H1 (cell line): ENCODE data around the gene ABHD16B. TPM values are rescaled to one million over a fixed set of nuclear protein-coding genes. Genes with fewer than 3 reads are reported as not detected.
A peak's percentile ranks its signal among the peaks of the same experiment; 100 is the strongest.

ENCODE experiments used
- CTCF ChIA-PET: fragments of 300-600 bp; sonication (Branson Sonifier 250); formaldehyde crosslinking; loops from one replicate; lab custom pipeline; 2021; ENCODE audit not compliant: partially characterized antibody; lab: Charles Lee
- POLR2A ChIA-PET: fragments of 300-600 bp; sonication (Branson Sonifier 250); formaldehyde crosslinking; loops from one replicate; lab custom pipeline; 2021; ENCODE audit warnings: inconsistent platforms; ENCODE audit not compliant: partially characterized antibody; lab: Charles Lee
- DNase-seq, 2 experiments: peaks; one replicate each; pipeline versions ENCODE4 v3.0.0 to v3.0.0-alpha.2; 2010 to 2022; ENCODE audit warnings: low spot score in 2 of 2, low read depth in 1 of 2, mixed read lengths in 1 of 2
- FAIRE-seq: peaks from 2 replicates; lab custom pipeline; 2011; peaks lifted over from hg19 to GRCh38; lab: Jason Lieb, UNC
- H2AFZ ChIP-seq: 2 replicates; pipeline ENCODE4 v1.8.1; 2012; ENCODE audit warnings: low read length, inconsistent platforms
- H2AK5ac ChIP-seq: 2 replicates; pipeline ENCODE4 v1.6.1; 2013; ENCODE audit warnings: low read depth, low read length
- H2BK120ac ChIP-seq: replicated peaks from 2 replicates; pipeline ENCODE3; 2013; ENCODE audit warnings: low read depth, low read length, inconsistent platforms
- H2BK12ac ChIP-seq: 2 replicates; pipeline ENCODE4 v1.6.1; 2013; ENCODE audit warnings: low read depth, low read length
- H2BK15ac ChIP-seq: 2 replicates; pipeline ENCODE4 v1.6.1; 2013; ENCODE audit warnings: low read length
- H2BK20ac ChIP-seq: 2 replicates; pipeline ENCODE4 v1.6.1; 2013; ENCODE audit warnings: low read length
- H2BK5ac ChIP-seq: 2 replicates; pipeline ENCODE4 v1.6.1; 2013; ENCODE audit warnings: low read depth, low read length
- H3K14ac ChIP-seq: 2 replicates; pipeline ENCODE4 v1.6.1; 2013; ENCODE audit warnings: inconsistent platforms; ENCODE audit not compliant: insufficient read length
- H3K18ac ChIP-seq: 2 replicates; pipeline ENCODE4 v1.6.1; 2013; ENCODE audit warnings: low read length; ENCODE audit errors: extremely low read depth
- H3K23ac ChIP-seq: 2 replicates; pipeline ENCODE4 v1.6.1; 2013; ENCODE audit warnings: inconsistent platforms; ENCODE audit not compliant: insufficient read length
- H3K23me2 ChIP-seq: 2 replicates; pipeline ENCODE4 v1.6.1; 2013; ENCODE audit warnings: low read depth, low read length
- H3K27ac ChIP-seq: 2 replicates; pipeline ENCODE4 v1.6.1; 2011; ENCODE audit warnings: low read depth, low read length, inconsistent platforms
- H3K27me3 ChIP-seq, 4 experiments: replicated peaks in 1 of 4; 1 replicate in 1 of 4; 2 replicates in 3 of 4; pipeline versions ENCODE4 v1.6.1 to v1.8.1; 2011 to 2013; ENCODE audit warnings: low read length in 3 of 4, mild to moderate bottlenecking in 3 of 4, inconsistent platforms in 2 of 4, mixed read lengths in 2 of 4, moderate library complexity in 1 of 4; ENCODE audit not compliant: control insufficient read depth in 3 of 4, insufficient read depth in 3 of 4; ENCODE audit errors: extremely low read depth in 1 of 4
- H3K36me3 ChIP-seq, 4 experiments: 2 replicates each; pipeline versions ENCODE4 v1.6.1 to v1.8.1; 2011 to 2013; ENCODE audit warnings: mild to moderate bottlenecking in 4 of 4, low read length in 3 of 4, moderate library complexity in 2 of 4, control low read depth in 1 of 4, inconsistent platforms in 1 of 4; ENCODE audit not compliant: insufficient read depth in 4 of 4, control insufficient read depth in 2 of 4
- H3K4ac ChIP-seq: replicated peaks from 2 replicates; pipeline ENCODE3; 2013; ENCODE audit warnings: low read length, low read depth, mixed read lengths, inconsistent platforms; ENCODE audit not compliant: insufficient read length
- H3K4me1 ChIP-seq, 4 experiments: replicated peaks in 1 of 4; 1 replicate in 1 of 4; 2 replicates in 3 of 4; pipeline versions ENCODE4 v1.6.1 to v1.8.1; 2011 to 2013; ENCODE audit warnings: low read length in 3 of 4, inconsistent platforms in 2 of 4, mixed read lengths in 1 of 4; ENCODE audit not compliant: insufficient read depth in 4 of 4, control insufficient read depth in 3 of 4
- H3K4me2 ChIP-seq, 2 experiments: 2 replicates each; pipeline versions ENCODE4 v1.6.1 to v1.8.1; 2011 to 2013; ENCODE audit warnings: low read depth in 2 of 2, low read length in 2 of 2, control low read depth in 1 of 2, inconsistent platforms in 1 of 2, mild to moderate bottlenecking in 1 of 2; ENCODE audit not compliant: insufficient read depth in 1 of 2
- H3K4me3 ChIP-seq, 4 experiments: fragments of 200-600, 300-600 bp in 1 of 4; sonication (generic), shearing (Covaris generic), sonication (Bioruptor Twin) in 1 of 4; 2 replicates each; pipeline versions ENCODE4 v1.5.1 to v1.8.1; 2011 to 2016; ENCODE audit warnings: low read length in 4 of 4, low read depth in 3 of 4, control low read depth in 2 of 4, inconsistent platforms in 2 of 4, mild to moderate bottlenecking in 2 of 4, mixed read lengths in 1 of 4, moderate library complexity in 1 of 4; ENCODE audit not compliant: insufficient read depth in 2 of 4; ENCODE audit errors: extremely low read depth in 1 of 4
- H3K56ac ChIP-seq: replicated peaks from 2 replicates; pipeline ENCODE3; 2013; ENCODE audit warnings: low read depth, mild to moderate bottlenecking, mixed read lengths, low read length, inconsistent platforms; ENCODE audit not compliant: insufficient read length
- H3K79me1 ChIP-seq: 2 replicates; pipeline ENCODE4 v1.6.1; 2013; ENCODE audit warnings: low read depth, low read length, control low read depth
- H3K79me2 ChIP-seq, 2 experiments: 2 replicates each; pipeline versions ENCODE4 v1.6.1 to v1.8.1; 2012 to 2013; ENCODE audit warnings: low read length in 2 of 2, mild to moderate bottlenecking in 2 of 2, inconsistent platforms in 1 of 2; ENCODE audit not compliant: insufficient read depth in 2 of 2, control insufficient read depth in 1 of 2
- H3K9ac ChIP-seq, 4 experiments: replicated peaks in 1 of 4; 1 replicate in 1 of 4; 2 replicates in 3 of 4; pipeline versions ENCODE4 v1.6.1 to v1.8.1; 2011 to 2013; ENCODE audit warnings: low read depth in 3 of 4, low read length in 3 of 4, control low read depth in 2 of 4, mild to moderate bottlenecking in 2 of 4, moderate library complexity in 2 of 4, inconsistent platforms in 1 of 4; ENCODE audit errors: extremely low read depth in 1 of 4
- H3K9me3 ChIP-seq, 2 experiments: 2 replicates each; pipeline versions ENCODE4 v1.6.1 to v1.8.1; 2012 to 2013; ENCODE audit warnings: mild to moderate bottlenecking in 2 of 2, moderate library complexity in 2 of 2, control low read depth in 1 of 2, inconsistent platforms in 1 of 2, low read depth in 1 of 2, low read length in 1 of 2, mixed read lengths in 1 of 2; ENCODE audit not compliant: insufficient read depth in 2 of 2
- H4K20me1 ChIP-seq, 2 experiments: replicated peaks in 1 of 2; 2 replicates each; pipeline versions ENCODE3 to v1.8.1; 2011 to 2013; ENCODE audit warnings: inconsistent platforms in 2 of 2, low read length in 2 of 2, mild to moderate bottlenecking in 1 of 2; ENCODE audit not compliant: insufficient read depth in 2 of 2, control insufficient read depth in 1 of 2
- H4K5ac ChIP-seq: 2 replicates; pipeline ENCODE4 v1.6.1; 2013; ENCODE audit warnings: low read length, low read depth, mixed read lengths, inconsistent platforms; ENCODE audit not compliant: insufficient read length
- H4K8ac ChIP-seq: 2 replicates; pipeline ENCODE4 v1.8.0; 2013; ENCODE audit warnings: mild to moderate bottlenecking, moderate library complexity, low read length, inconsistent platforms; ENCODE audit not compliant: insufficient read depth; ENCODE audit errors: extremely low read depth
- H4K91ac ChIP-seq: replicated peaks from 2 replicates; pipeline ENCODE3; 2013; ENCODE audit warnings: low read length, mixed read lengths, inconsistent platforms; ENCODE audit not compliant: insufficient read length
- EGR1 ChIP-seq: IDR thresholded peaks from 2 replicates; pipeline ENCODE4 v1.6.1; 2011; ENCODE audit warnings: low read depth, low read length, borderline replicate concordance
- SUZ12 ChIP-seq: fragments of 200-600 bp; sonication (generic); IDR thresholded peaks from 2 replicates; pipeline ENCODE4 v1.6.1; 2012; ENCODE audit warnings: mild to moderate bottlenecking, inconsistent platforms, low read length, moderate library complexity, mixed read lengths
- WGBS, 2 experiments: shearing (Covaris generic) in 1 of 2; methylation state at CpG; one replicate each; pipeline versions ENCODE4 v1.1.6 to v1.1.7; 2013 to 2015; ENCODE audit warnings: low lambda C conversion rate in 2 of 2, mixed read lengths in 2 of 2, inconsistent platforms in 1 of 2, low coverage in 1 of 2, missing lambda C conversion rate in 1 of 2; ENCODE audit not compliant: insufficient replicate concordance in 2 of 2, insufficient coverage in 1 of 2, insufficient read length in 1 of 2; ENCODE audit errors: extremely low coverage in 1 of 2, missing lambda C conversion rate in 1 of 2; 5-methylcytosine and 5-hydroxymethylcytosine counted together
- polyA plus RNA-seq, 7 experiments: library from polyadenylated mRNA; depleted of rRNA in 3 of 7; stranded (reverse) in 5 of 7; unstranded in 2 of 7; fragments of >200 nt in 5 of 7; fragments of 200-250 nt in 2 of 7; gene quantifications; 1 replicate in 5 of 7; 2 replicates in 1 of 7; 4 replicates in 1 of 7; pipeline versions ENCODE4 v1.2.1 to v1.2.3, GENCODE V29; 2011 to 2013; ENCODE audit warnings: missing spikeins in 2 of 7, mixed read lengths in 2 of 7
- total RNA-seq: library from RNA; stranded (reverse); fragmentation: NEBNext Ultra II Directional; extraction: Animal tissue kit (Norgen Biotek cat#: 25700); gene quantifications from 2 replicates; pipeline ENCODE4 v1.2.1, GENCODE V29; 2021

The ABHD16B gene
- total and polyA plus RNA-seq, 2 of the 8 experiments (the other 6 are each of a cell fraction or from before 2014, with no cell fraction given) = not detected

DNA sequence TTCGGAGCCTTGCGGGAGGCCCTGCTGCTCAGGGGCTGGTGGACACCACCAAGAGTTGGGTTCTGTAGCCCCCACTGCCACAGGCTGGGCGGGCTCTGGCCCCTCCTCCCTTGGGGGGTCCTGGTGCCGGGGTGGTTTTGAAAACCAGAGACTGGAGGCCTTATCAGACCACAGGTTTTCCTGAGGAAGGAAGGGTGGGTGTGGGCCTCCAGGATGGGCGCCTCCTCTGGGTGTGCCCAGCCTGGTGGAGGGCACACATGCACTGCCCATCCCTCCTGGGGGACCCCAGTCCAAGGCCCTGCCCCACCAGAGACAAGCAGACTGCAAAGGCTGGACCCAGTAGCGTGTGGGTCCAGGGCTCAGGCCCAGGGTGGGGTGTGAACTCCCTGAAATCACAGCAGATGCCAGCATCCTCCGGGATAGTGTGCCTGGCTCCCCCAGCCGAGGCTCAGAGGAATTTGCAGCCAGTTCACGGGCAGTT is 16.7 kb upstream of the ABHD16B start:
- Histone ChIP-seq H4K8ac (peak overlapping the region; percentile 2; the same call in 1 of the 2 replicates), H3K79me1 (no peaks in the 10 kb centered on the region), H2BK20ac (peak overlapping the region; percentile 98; the same call in 1 of the 2 replicates), H3K27ac (no peak overlapping the region), H2AFZ (no peak overlapping the region), H3K9me3 (no peaks in the 10 kb centered on the region), H3K18ac (no peak overlapping the region; the same call in 1 of the 2 replicates), H4K5ac (no peak overlapping the region), H3K36me3 (no peaks in the 10 kb centered on the region), H2BK12ac (peak overlapping the region; percentile 80; the same call in 1 of the 2 replicates), H2AK5ac (peak overlapping the region; percentile 82; the same call in 1 of the 2 replicates), H2BK5ac (no peak overlapping the region), H3K23ac (no peak overlapping the region), H3K56ac (no peak overlapping the region)
- WGBS, 2 experiments = 92% methylated on average over 8 of the region's 9 CpGs; no CpG with 5 or more reads in 1 of the 2 experiments
- ChIA-PET CTCF (interaction anchor here (1.1 to 1.4 kb wide), 3 partner anchors 16 to 69 kb away, joined by 3 to 4 read pairs (median 3); partner anchors contain the start of gene ABHD16B), POLR2A (interaction anchor here (0.5 kb wide), 1 partner anchor 14 kb away, joined by 3 read pairs; no protein-coding TSS in a partner anchor)
- DNase-seq = no peak
- TF ChIP-seq EGR1 (no peak), SUZ12 (no peak)
- TF ChIP-seq, all 59 proteins: peak for 0
- Histone ChIP-seq H3K4me3 (no peak overlapping the region), H4K91ac (peak overlapping the region; percentile 42), H3K4ac (peak overlapping the region; percentile 69), H4K20me1 (peaks cover 0 to 5% of the 10 kb centered on the region in 2 experiments), H3K4me1 (peaks cover 6 to 32% (median 24%) of the 10 kb centered on the region in 4 experiments), H3K14ac (no peak overlapping the region), H2BK15ac (peak overlapping the region; percentile 97; the same call in 1 of the 2 replicates), H3K9ac (no peak overlapping the region), H3K79me2 (no peaks in the 10 kb centered on the region), H3K27me3 (no peaks in the 10 kb centered on the region), H3K23me2 (peaks cover 12% of the 10 kb centered on the region; the same call in 1 of the 2 replicates), H3K4me2 (no peak overlapping the region), H2BK120ac (peak overlapping the region; percentile 90)
- FAIRE-seq = no peak
